GM18867 (cell line): ENCODE measurements around the gene RIN1.
A peak's percentile ranks its signal among the peaks of the same experiment; 100 is the strongest.
"Not testable (repeated sequence)": the region's sequence is repeated elsewhere in the genome, so short reads cannot be mapped to it uniquely, and the experiment has no call there.

ENCODE experiments used
- ATAC-seq: cut with Tn5 transposase; IDR thresholded peaks from one replicate; pipeline ENCODE4 v1.9.1; 2021; ENCODE audit warnings: mild to moderate bottlenecking, moderate library complexity; ENCODE audit not compliant: unreplicated experiment

Gene RIN1

DNA sequence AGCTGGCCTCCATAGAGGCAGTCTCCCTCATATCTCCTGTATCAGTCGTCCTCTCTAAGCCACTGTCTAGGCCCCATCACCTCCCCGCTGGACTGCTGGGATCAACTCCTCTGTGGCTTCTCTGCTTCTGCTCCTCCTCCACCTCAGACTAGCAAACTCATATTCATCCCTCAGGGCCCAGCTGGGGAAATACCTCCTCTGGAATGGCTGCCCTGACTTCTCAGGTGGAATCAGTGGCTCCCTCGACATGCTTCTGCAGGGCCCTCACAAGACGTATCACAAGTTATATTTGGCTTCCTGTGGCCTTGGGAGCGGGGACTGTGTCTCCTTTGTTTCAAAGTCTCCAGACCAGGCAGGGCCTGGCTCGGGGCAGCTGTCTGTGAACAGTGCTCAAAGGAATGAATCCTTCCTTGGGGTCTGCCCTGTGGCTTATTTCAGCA, 25.3 kb upstream of the RIN1 start:
- no peak for ATAC-seq

DNA sequence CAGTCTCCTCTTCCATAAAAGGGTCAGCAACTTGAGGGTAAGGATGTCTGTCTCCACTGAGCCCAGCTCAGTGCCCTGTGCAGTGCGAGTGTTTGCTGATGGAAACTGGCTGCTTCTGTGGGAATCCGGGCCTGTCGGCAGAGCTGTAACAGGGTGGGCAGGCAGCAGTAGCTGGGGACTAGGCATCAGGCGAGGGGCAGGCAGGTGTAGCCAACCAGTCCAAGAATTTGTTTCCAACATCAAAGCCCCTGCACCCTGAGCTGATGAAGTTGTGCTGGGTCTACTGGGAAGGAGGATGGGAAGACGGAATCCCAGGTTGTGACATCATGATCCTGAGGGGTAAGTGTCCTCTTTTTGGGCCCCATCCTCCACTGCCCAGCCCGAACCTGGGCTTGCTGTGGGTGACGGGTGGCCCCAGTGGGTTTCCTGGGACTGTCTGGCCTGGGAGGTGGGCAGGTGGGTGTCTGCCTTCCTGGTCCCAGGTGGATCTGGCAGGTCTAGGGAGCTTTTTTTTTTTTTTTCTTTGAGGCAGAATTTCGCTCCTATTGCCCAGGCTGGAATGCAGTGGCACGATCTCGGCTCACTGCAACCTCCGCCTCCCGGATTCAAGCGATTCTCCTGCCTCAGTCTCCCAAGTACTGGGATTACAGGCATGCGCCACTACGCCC, 24.3 kb upstream of the RIN1 start:
- no peak for ATAC-seq

DNA sequence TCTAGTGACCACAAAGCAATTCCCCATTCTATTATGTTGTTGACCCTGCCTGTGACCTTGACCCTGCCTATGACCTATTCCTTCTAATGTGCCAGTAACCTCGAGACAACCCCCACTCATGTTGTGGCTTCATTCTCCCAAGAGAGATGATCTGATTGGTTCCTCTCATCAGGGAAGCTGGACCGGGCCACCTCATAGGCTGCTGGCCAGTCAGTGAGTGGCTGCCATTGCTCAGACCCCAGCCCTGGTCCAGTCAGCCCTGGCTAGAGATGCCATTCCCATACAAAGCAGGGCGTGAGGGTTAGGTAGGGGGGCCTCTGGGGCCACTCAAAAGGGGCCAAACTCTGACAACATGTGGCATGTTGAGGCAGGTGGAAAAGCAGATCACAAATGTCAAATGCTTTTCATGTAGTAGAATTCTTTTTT, 23.4 kb upstream of the RIN1 start:
- ATAC-seq: no peak

DNA sequence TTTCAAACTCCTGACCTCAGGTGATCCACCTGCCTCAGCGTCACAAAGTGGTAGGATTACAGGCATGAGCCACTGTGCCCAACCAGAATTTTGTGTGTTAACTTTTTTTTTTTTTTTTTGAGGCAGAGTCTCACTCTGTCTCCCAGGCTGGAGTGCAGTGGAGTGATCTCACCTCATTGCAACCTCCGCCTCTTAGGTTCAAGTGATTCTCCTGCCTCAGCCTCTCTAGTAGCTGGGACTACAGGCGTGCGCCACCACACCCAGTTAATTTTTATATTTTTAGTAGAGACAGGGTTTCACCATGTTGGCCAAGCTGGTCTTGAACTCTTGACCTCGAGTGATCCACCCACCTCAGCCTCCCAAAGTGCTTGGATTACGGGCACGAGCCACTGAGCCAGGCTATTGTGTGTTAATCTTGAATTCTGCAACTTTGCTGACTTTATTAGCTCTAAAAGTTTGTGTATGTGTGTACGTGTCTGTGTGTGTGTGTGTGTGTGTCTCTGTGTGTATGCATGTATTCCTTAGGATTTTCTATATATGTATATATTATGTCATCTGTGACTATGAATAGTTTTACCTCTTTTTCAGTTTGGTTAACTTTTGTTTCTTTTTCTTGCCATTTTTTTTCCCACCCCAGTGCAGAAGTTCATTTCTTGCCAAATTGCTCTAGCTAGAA, 14.5 kb upstream of the RIN1 start:
- ATAC-seq: not testable (repeated sequence)

DNA sequence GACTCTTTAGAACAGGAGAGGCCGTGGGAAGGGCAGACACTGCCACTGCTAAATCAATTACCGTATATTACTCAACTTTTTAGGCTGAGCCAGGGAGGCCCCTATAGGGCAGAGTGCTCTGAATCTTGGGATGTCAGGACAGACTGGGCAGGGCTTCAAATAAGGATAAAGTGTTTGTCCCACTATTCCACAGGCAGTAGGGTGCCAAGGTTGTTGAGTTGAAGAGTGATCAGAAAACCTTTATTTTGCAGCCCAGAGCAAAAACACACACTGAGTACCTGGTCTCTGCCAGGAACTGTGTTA, 12.8 kb upstream of the RIN1 start:
- no peak for ATAC-seq

DNA sequence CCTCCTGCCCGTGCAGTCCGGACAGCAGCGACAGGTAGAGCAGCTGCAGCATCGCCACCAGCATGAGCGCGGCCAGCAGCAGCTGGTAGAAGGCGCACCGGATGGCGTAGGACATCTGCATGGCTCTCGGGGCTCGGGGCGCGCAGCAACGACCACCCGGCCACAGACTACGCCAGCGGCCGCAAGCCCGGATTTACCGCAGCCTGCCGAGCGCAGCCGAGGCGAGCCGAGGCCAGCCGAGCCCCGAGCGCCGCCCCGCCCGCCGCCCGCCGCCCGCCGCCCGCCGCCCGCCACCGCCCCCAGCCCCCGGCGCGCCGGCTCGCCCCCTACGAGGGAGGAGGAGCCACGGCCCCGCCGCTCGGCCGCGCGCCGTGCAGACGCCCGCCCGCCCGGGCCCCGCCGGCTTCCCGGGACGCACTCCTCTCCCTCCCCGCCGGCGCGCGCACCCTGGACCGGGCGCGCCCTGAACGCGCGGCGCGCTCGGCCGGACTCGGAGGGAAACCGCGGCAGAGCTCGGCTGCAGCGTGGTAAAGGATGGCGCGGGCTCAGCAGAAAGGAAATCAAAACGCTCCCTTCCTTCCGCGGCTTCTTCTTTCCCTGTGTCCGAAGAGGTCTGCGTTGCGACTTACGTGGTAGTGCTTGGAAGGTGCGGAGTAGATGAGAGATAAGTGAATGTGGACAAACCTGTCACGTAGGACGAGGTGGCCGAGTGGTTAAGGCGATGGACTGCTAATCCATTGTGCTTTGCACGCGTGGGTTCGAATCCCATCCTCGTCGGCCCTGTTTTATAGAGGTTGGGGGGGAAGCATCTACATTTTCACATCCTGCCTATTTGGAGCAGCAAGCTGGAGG, 11.4 kb upstream of the RIN1 start, which contains the start of gene B4GAT1:
TSS of gene B4GAT1 (minus strand) at position 205 of the 852 bp plus-strand sequence. CDS start at position 121, 84 bp downstream.
- ATAC-seq: peak; percentile 40

DNA sequence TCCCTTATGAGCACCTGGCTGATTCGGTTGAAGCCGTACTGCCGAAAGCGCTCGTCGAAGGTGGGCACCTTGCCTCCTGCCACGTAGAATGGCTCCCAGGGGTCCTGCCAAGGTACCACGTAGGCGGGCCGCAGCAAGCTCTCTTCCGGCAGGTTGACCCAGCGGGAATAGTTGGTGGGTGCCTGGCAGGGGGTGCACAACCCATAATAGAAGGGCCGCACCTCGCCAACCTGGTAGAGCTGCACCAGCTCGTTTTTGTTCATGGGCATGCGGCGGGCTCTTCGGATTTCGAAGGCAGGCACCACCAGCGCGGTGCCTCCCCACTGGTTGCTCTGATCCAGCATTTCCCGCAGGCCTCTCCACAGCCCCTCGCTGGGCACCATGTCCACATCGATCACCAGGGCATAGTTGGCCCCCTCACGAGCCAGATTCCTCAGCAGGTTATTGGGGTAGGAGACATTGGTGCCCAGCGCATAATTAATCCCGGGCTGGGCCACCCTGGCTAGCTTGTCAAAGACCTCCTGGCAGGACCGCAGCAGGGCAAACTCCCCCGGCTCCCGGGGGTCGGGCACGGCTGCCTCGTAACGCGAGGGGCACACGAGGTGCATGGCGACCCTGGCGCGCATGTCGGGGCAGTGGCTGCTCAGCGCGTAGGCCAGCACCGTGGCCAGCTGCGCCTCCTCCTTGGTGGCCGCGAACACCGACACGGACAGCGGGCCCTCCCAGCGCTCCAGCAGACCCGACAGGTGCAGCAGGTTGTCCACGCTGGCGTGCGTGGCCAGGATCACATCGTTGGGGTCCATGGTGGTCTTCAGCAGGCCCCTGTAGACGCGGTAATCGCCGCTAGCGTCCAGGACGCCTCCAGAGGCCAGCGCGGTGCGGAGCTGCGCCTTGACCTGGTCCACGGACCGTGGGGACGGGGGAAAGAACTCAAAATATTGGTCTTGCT, 10.5 kb upstream of the RIN1 start:
- no peak for ATAC-seq

DNA sequence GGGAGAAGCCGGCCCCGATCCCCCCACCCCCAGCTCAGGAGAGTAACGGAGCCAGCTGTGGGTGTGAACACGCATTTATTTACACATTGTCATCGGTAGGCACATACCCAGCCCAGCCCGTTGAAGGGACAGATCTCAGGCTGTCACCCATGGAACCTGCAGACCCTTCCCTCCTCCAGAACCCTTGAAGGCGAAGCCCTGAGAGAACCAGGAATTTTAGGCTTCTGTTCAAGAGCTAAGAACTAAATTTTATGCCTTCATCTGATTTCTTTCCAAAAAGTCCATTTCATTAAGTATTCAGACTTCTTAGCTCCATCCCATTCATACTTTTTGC, 9.0 kb upstream of the RIN1 start:
- peak; percentile 9 for ATAC-seq

DNA sequence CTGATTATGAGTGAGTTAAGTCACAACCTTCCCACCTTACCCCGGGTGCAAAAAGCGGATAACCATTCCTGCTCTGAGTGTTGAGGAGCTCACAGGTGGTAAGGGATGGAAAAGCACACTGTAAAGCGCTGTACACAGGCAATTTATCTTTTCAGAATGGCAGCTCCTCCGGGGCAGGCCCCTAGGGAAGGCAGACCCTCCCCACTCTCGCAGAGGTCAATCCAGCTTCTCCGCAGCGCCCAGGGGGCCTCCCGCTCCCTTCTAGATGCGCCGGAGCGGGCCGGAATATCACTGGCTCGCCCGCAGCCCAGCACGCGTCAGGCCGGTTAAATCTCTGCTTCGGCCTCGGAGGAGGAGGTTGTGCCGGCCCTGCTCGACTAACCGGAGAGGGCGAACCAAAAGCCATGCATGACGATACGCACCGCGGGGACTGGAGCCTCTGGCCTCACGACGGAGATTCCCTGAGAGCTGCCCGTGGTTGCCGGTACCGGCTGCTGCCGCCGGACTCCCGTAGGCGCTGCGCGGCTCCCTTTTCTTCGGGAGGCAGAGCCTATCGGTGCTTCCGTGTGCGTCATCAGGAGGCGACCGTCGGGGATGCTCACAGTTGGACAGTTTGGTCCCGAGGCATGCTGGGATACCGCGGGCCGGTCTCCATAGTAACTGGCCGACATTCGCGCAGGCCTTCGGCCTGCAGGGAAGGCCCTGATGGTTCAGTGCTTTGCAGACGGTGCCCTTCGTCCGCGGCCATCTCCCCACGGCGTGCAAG, 8.5 kb upstream of the RIN1 start, which contains the start of gene BRMS1:
TSS of gene BRMS1 (minus strand) at position 555 of the 766 bp plus-strand sequence. CDS start 2,870 bp downstream, outside the sequence.
- peak; percentile 70 for ATAC-seq

DNA sequence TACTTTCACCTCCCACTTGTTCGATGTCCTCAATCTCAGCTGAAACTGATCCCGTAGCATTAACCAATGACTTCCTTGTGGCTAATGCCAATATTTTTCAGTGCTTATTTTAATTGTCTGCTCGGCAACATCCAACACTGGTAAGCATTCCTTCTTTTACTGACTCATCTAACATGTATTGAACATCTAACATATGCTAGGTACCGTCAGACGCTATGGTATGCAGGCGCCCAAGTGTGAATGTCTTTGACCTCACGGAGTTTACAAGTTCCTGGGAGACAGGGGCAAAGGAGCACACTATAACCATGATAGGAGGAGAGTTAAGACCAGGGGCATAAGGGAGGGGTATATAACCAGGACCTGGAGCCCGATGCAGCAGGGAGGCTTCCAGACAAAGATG, 6.9 kb upstream of the RIN1 start:
- no peak for ATAC-seq

DNA sequence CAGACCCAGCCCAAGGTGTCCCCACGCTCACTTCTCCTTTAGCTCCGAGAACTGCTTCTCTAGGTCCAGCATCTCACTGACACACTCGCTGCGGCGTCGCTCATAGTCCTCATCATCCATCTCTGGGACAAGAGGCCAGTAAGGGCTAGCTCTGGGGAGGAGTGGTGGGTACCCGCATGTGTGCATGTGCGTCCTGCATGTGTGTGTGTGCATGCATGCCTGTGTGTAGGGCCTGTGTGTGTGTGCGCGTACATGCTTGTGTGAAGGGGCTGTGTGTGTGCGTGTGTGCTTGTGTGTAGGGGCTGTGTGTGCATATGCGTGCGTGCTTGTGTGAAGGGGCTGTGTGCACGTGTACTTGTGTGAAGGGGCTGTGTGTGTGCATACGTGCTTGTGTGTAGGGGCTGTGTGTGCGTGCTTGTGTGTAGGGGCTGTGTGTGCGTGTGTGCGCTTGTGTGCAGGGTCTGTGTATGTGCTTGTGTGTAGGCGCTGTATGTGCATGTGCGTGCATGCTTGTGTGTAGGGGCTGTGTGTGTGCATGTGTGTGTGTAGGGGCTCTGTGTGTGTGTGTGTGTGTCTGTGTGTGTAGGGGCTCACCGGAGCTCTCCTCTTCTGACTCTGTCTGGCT, 5.4 kb upstream of the RIN1 start:
- ATAC-seq: no peak

DNA sequence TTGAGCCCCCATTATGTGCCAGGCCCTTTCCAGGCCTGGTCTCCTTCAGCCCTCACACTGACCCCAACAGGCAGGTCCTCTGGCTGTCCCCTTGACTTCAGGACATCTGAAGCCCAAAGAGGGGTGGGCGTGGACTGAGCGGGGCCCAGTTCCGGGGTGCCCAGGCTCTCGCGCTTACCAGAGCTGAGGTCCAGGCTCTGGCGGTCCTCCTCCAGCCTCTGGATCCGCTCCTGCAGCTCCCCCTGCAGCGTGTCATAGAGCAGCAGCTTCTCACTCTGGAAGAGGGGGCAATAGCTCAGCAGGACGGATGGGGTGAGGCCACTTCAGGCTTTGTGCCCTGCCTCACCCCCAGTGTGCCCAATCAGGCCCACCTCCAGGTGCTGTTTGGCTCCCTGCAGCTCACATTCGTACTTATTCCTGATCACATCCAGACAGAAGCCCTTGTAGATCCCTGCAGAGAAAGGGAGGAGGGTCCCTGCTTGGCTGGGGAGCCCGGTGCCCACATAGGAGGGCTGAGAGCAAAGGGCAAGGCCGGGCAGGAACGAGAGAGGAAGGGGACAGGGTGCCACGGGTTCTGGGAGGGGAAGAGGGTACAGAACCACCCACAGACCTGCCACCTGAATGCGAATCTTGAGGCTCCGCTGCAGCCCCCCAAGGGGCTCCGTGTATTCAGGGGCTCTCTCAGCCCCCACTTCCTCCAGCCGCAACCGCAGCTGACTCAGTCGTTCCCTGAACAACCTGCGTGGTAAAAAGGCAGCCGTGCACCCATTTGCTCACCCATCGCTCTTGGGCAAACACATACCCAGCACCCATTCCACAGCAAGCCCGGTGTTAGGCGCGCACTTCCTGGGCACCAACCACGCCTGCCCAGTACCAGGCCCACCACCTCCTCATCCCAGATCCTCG, 4.6 kb upstream of the RIN1 start:
- ATAC-seq: no peak

DNA sequence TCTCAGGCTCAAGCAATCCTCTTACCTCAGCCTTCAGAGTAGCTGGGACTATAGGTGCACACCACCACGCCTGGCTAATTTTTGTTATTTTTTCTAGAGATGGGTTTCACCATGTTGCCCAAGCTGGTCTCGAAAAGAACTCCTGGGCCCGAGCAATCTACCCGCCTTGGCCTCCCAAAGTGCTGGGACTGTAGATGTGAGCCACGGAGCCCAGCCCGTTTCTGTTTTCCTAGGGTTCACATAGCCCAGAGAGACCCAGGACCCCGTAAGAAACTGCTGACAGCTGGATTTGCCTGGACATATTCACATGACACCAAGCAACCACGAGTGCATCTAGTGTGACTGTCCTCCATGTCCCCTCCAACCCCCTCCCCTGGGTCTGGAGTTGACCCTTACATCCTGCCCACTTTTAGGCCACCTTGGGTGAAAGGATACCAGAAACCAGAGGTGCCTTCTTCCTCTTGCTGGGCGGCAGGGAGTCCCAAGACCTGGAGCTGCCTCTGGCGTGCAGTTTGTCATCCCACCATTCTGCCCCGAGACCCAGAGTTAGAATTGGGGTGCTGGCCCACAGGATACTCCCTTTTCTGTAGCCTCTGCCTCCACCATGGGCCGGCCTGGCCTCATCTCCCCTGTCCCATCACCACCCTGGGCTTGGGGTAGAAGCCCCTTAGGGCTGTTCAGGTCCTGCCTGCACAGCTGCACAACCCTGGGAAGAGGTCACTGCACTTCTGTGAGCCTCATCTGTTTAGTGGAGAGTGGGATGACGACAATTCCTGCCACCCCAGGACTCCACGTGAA, 3.7 kb upstream of the RIN1 start:
- ATAC-seq: no peak

DNA sequence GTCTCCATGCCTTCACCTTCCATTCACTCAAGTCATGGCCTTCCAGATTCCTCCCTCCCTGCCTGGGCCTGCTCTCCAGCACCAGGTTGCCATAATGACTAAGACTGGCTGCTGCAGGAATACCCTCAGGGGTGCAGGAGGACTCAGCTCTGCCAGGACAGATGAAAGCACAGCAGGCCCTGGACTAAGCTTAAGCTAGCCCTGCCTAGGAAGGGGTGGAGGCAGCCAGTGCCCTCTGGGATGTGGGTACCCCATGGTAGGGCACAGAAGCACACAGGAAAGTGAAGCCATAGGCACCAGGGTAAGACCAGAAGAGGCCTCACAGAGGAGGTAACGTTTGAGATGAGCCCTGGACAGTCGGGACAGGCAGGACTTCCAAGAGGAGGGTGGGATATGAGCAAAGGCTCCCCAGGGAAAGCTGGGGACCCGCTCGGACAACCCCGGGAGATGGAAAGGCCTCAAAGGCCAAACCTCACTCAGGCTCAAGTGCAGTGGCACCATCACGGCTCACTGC, 3.0 kb upstream of the RIN1 start:
- ATAC-seq: no peak

DNA sequence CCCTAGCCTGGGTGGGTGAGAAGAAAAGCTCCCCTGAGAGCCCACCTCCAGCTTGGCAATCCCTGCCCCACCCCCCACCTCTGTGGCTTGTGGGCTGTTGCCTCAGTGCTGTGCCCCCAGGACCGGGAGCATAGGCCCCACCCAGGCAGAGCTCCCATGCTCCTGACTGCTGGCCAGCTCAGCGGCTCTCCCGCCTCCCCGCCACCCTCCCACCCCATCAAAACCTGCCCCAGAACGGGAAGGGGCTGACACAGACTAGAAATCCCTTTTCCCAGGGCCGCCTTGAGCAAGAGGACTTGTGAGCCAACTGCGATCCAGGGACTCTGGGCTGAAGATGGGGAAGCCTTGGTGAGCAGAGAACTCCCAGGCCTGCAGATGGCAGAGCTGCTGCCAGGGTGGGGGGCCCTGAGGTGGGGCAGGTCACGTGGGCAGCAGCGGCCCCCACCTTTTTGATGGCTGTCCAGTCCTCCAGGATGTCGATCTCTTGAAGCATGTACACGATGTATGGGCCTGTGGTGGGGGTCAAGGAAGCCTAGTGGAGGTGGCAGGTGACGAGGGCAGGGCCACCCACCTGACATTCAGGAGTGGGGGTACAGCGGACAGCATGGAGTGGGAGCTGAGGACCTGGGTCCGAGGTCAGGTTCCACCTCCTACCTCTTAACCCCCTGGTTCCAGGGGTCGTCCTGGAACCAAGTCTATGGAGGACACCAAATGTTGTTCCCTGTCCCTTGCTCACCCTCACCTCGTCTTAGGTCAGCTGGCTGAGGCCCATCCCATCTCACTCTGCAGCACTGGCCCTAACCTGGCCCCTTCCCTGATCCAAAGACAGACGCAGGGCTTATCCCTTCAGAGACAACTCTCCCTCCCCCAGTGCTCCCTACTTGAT, 2.3 kb upstream of the RIN1 start:
- ATAC-seq: no peak

DNA sequence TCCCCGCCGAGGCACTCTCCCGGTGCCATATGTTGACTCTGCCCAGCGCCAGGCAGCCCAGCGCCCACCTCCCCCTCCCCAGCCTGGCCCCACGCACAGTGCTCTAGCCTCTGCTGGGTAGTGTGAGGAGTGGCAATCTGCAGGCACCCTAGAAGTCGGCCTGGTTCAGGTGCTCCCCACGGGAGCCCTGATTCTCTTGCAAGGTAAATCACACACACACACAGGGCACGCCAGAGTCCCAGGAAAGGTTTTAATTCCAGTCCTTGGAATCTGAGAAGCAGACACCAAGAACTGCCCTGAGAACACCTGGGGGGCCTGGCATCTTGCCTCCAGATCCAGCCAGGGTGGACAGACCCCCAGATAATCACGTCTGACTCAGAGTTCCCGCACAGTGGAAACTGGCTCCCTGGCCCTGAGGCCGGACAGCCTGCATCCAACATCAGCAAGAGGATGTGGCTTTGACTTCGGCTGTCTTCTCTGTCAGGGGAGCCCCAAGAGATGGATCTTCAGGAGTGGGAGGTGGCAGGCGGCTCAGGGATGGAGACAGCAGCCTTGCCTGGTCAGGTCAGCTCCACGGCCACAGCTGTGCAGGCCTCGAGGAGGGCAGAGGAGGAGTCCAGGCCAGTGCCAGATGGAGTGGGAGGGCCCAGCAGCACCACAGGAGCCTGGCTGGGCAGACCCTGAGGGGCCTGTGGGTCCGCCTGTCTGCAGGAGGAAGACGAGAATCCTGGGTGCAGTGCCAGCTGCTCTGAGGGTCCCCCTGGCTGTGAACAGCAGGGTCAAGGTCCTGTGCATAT, 1.1 kb upstream of the RIN1 start:
- ATAC-seq: no peak
